GM06990 (cell line): ENCODE results near the gene HIGD1B.
A peak's percentile ranks its signal among the peaks of the same experiment; 100 is the strongest.

Experiments
- DNase-seq: peaks from one replicate; pipeline ENCODE4 v3.0.0-alpha.2; 2011; ENCODE audit not compliant: insufficient read length; ENCODE audit errors: extremely low read depth
- H3K27me3 ChIP-seq: replicated peaks from 2 replicates; pipeline ENCODE4 v1.6.0; 2011; ENCODE audit warnings: low read length; ENCODE audit not compliant: control insufficient read depth, insufficient read depth
- H3K36me3 ChIP-seq: 2 replicates; pipeline ENCODE4 v1.5.1; 2011; ENCODE audit warnings: low read length; ENCODE audit not compliant: control insufficient read depth, insufficient read depth
- H3K4me3 ChIP-seq: replicated peaks from 2 replicates; pipeline ENCODE4 v1.5.1; 2011; ENCODE audit warnings: low read depth, mild to moderate bottlenecking, control low read depth, low read length
- TF ChIP-seq, protein P1 (sequence below): IDR thresholded peaks from 2 replicates; pipeline ENCODE4 v1.5.1; 2011; ENCODE audit warnings: low read length, control low read depth, mild to moderate bottlenecking, inconsistent platforms; ENCODE audit not compliant: insufficient read depth, poor library complexity, severe bottlenecking

Gene HIGD1B

DNA sequence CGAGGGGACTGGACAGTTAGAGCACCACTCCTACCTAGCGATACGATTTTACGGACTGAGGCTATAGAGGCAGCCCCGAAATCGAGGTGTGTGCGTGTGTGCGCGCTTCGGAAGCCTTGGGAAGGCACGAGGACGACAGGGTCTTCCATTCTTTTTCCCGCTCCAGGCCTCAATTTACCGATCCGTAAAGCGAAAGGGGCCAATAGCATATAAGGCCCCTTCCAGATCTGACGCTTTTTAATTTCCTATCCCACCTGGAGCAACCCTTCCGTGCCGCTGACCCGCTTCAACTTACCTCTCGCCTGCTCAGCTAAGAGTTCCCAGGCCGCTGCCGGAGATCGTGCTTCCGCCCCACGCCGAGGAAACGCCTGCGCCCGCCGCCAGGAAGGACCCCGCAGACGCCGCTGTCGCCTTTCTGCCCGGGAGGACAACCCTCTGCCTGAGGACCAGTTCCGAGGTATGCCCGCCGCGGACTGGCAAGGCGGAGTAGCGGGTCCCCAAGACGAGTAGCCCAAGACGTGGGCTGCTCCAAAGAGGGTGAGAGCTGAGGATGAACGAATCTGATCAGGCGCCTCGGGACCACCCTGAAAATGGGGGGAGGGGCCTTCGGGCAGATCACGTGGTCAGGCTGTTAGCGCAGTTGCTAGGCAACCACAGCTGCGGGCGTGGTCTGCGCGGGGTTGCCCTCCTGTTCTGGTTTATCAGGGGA, 51.5 kb downstream of the HIGD1B start, which contains the start of gene EFTUD2:
Gene EFTUD2, minus strand, starts transcription at position 372 of the 709 bp plus-strand sequence. CDS start 4,924 bp downstream, outside the sequence.
- no peaks in the 10 kb centered on the region for H3K27me3 ChIP-seq
- no peaks in the 10 kb centered on the region; the same call in none of the 2 replicates for H3K36me3 ChIP-seq
- H3K4me3 ChIP-seq = peak within 1 kb of the TSS; percentile 98
- peak; percentile 94 for DNase-seq
- TF ChIP-seq, protein P1, sequence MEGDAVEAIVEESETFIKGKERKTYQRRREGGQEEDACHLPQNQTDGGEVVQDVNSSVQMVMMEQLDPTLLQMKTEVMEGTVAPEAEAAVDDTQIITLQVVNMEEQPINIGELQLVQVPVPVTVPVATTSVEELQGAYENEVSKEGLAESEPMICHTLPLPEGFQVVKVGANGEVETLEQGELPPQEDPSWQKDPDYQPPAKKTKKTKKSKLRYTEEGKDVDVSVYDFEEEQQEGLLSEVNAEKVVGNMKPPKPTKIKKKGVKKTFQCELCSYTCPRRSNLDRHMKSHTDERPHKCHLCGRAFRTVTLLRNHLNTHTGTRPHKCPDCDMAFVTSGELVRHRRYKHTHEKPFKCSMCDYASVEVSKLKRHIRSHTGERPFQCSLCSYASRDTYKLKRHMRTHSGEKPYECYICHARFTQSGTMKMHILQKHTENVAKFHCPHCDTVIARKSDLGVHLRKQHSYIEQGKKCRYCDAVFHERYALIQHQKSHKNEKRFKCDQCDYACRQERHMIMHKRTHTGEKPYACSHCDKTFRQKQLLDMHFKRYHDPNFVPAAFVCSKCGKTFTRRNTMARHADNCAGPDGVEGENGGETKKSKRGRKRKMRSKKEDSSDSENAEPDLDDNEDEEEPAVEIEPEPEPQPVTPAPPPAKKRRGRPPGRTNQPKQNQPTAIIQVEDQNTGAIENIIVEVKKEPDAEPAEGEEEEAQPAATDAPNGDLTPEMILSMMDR = no peak
